GM18868 (cell line): ENCODE data around the gene VILL.

Source experiments
- ATAC-seq: cut with Tn5 transposase; IDR thresholded peaks from one replicate; pipeline ENCODE4 v1.9.1; 2021; ENCODE audit warnings: mild to moderate bottlenecking, moderate library complexity; ENCODE audit not compliant: unreplicated experiment

Gene VILL

DNA sequence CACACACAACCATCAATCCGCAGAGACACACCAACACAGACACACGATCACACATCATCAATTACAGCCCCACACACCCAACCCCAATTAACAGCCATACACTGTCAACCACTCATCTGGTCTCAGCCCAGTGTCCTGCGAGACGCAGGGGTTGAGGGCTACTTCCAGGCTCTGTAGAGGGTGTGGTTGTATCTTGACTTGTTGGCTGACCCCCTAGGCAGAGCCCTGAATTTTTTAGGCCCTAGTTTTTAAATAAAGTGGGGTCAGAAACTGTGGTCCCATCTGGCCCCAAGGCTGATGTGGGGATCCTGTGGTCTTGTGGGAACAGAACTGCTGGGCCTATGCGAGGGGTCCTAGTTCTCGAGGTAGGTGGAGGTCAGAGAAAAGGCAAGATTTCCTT is 9.2 kb downstream of the VILL start:
- ATAC-seq = no peak

- ATAC-seq = no peak
These were observed 9.8 kb downstream of the VILL start for GRCh38 chr3:38000242-38000916.

- ATAC-seq = no peak
These were observed 10.4 kb downstream of the VILL start for GRCh38 chr3:38000965-38001455.

DNA sequence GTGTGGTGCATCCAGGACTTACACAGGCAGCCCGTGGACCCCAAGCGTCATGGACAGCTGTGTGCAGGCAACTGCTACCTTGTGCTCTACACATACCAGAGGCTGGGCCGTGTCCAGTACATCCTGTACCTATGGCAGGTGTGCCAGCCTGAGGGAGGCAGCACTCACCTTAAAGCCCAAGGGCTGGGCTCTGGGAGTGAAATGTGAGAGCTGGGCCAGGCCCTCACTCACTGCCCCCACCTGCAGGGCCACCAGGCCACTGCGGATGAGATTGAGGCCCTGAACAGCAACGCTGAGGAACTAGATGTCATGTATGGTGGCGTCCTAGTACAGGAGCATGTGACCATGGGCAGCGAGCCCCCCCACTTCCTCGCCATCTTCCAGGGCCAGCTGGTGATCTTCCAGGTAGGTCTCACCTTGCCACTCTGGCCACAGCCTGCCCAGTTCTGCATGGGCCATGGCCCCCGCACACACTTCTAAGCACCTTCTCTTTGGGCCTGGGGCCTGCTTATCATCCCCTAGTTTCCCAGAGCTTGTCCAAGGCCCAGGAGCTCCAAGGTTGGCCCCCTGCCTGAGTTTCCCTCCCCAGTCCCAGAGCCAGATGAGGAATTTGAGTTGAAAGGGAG is 11.0 kb downstream of the VILL start:
- ATAC-seq = no peak

DNA sequence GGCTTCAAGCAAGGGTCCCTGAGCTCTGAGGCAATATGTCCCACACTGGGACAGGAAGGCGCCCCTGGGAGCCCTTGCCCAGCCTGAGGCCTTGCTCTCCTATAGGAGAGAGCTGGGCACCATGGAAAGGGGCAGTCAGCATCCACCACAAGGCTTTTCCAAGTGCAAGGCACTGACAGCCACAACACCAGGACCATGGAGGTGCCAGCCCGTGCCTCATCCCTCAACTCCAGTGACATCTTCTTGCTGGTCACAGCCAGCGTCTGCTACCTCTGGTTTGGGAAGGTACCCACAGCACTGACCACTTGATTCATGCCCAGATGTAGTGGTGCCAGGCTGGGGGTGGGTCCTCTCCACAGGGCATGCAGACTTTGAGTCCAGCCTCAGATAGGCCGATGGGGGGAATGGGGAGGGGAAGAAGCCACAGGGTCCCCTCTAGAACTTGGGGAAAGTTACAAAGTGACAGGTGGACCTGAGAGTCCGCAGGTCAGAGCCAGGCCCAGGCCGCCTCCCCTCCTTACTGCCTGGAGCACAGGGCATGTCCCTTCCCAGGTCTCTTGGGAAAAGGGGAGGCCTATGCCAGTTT is 11.8 kb downstream of the VILL start:
- no peak for ATAC-seq

GRCh38 chr3:38002940-38003339 is 12.4 kb downstream of the VILL start:
- ATAC-seq = no peak

GRCh38 chr3:38003371-38003816 is 12.8 kb downstream of the VILL start:
- peak; percentile 49 for ATAC-seq

DNA sequence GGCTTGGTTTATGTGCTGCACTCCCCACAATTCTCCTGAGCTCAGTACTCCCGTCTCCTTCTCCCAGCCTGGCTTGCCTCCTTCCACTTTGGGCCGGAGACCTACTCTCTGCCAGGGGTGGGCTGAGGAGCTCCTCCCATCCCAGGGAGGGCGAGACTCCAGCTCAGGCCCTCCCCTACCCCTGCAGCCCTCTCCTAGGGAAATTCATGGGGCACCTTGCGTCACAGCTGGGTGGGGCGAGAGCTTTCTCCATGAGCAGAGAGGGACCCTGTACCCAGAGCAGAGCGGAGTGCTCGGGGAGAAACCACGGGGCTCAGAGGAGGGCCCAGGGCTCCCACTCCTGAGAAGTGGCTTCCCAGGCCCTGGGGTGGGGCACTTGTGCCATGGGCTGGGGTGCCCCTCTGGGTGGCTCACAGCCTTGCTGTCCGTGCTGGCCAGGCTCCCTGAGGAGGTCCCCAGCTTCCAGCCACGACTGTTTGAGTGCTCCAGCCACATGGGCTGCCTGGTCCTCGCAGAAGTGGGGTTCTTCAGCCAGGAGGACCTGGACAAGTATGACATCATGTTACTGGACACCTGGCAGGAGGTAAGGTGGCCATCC is 13.3 kb downstream of the VILL start:
- ATAC-seq = no peak

- ATAC-seq = peak; percentile 58
These were observed 14.0 kb downstream of the VILL start for GRCh38 chr3:38004415-38005075.

DNA sequence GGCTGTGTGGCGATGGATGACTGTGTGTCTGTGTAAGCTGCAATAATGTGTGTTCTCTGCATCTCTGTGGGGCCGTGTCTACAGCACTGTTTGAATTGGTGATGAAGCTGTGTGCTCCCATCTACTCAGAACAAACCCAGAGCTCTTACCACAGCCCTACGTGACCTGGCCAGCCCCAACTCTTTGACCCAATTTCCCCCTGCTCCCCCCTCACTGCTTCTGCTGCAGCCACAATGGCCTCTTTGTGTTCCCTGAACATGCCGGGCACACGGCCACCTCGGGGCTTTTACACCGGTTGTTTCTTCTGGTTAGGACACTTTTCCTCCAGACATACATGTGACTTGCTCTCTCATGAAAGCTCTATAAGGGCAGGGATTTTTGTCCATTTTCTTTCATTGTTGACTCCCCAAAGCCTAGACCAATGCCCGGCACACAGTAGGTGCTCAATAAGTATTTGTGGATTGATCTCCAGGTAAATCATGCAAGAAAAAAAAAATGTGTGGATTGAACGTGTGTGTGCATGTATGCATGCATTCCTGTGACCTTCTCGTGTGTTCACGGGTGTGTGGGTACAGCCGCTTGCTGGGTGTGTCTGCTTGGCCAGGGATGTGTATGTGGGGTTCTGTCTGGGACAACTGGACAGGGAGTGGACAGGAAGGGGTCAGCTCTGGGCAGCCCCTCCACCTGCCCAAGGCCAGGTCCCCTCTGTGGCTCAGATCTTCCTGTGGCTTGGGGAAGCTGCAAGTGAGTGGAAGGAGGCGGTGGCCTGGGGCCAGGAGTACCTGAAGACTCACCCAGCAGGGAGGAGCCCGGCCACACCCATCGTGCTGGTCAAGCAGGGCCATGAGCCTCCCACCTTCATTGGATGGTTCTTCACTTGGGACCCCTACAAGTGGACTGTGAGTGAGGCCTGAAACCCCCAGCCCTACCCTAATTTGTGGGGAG is 14.8 kb downstream of the VILL start:
- ATAC-seq = no peak

- no peak for ATAC-seq
These were observed 15.4 kb downstream of the VILL start for GRCh38 chr3:38006031-38006430.

GRCh38 chr3:38006445-38006995 is 15.9 kb downstream of the VILL start:
- ATAC-seq = no peak

DNA sequence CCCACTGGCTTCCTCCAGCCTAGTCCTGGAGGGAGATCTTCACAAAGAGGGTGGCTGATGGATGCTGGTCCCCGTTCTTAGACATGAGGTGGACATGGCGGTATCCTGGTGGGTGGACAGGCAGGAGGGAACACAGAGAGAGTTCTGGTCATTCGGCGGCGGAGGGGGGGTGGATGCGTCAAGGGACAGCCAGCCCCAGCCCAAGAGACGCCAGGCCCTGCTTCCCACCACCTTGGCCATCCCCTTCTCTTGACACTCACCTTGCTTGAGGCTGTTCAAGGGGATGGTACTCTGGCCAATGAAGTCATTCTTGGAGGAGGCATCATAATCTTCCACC is 17.1 kb downstream of the VILL start:
- ATAC-seq = no peak

DNA sequence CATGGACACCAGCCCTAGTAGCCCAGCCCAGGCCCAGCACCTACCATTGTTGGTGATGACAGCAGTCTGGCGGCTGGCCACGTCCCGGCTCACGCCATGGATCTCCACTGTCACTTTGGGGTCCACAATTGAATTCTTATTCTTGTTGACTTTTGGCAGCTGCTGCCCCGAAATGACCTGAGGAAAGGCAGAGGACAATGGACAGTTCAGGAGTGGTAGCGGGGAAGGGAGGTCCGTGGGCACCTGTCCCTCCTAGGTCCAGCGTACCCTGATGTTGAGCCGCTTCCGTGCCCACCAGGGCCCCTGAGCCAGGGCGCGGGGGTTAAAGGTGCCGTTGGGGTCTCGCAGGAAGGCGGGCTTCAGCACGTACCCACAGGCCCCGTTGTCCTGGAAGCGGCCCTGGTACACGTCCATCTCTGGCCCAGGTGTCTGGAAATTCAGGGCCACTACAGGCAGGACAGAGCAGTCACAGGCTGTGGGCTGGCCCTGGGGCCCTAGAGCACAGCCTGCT is 17.7 kb downstream of the VILL start:
- ATAC-seq = no peak

DNA sequence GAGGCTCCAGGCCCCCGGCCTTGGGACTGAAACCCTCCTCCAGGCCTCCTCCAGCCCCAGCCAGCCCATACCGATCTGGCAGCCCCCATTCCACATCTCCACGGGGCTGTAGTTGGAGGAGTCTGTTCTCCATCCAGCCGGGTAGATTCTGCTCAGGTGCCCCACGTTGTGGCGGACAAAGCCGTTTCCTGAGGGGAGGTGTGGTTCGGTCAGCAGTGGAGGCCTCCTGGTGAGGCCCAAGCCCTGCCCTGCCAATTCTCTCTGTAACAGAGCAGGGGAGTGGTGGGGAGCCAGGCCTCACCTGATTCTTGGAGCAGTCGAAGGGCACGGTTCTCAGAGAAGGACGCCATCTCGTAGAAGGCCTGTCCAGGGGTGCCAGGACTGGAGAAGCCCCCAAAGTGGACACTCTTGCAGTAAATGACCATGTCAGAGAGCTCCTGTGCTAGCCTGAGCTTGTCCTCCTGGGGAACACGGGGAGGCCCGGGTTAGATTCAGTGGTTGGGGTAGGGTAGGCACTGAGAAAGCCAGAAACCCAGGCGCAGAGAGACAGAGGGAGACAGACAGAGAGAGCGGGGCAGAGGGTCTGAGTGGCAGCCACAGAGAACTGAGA is 18.5 kb downstream of the VILL start:
- ATAC-seq = no peak

DNA sequence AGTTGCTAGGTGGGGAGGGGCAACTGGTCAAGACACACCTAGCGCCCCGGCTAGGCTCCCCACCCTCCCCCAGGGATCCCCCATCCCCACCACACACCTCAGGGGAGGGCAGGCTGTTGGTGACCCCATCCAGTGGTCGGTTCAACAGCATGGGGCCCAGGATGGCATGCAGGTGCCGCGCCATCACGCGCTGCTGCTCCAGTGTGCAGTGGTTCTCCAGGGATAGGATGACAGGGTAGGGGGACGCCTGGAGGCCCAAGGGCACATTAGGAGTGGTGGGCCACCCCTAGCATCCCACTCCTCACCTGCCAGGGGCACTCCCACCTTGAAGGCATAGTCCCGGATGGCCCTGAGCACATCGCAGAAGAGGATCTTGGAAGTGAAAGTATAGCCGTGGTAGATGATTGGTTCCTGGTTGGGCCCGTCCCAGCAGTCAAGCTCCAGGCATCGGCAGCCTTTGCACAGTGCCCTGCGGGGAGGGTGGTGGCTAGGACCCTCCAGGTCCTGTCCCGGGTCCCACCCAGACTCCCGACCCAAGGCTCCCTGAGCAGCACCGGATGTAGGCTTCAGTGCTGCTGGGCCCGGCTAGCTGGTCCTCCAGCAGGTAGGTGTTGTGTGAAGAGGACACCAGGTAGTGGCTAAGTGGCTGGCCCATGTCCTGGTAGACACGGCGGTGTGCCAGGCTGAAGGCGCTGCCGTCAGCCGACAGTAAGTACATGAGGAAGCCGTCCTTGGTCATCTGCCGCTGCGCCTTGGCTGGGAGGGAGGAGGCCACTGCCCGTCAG is 19.4 kb downstream of the VILL start:
- ATAC-seq = no peak

- ATAC-seq = no peak
These were observed 20.5 kb downstream of the VILL start for GRCh38 chr3:38011111-38011510.

GRCh38 chr3:38015485-38015884 is 24.9 kb downstream of the VILL start:
- ATAC-seq = no peak

DNA sequence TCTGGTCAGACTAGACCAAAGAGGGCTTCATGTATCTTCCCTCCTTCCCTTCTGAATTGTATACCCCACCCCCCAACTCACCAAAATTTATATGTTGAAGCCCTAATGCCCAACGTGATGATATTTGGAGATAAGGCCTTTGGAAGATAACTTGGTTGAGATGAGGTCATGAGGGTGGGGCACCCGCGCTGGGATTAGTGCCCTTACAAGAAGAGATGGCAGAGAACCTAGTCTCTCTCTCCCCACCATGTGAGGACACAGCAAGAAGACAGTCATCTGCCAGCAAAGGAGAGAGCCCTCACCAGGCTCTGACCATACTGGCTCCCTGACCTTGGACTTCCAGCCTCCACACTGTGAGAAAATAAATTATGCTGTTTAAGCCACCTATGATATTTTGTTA is 25.4 kb downstream of the VILL start:
- ATAC-seq = no peak
